Keratinocyte (primary cell): Measurements from ENCODE around the gene MAB21L3. TPM values are rescaled to one million over a fixed set of nuclear protein-coding genes. Genes with fewer than 3 reads are reported as not detected.
A peak's percentile ranks its signal among the peaks of the same experiment; 100 is the strongest.

Experiments
- DNase-seq: peaks from one replicate; pipeline ENCODE4 v3.0.0-alpha.2; 2011; ENCODE audit warnings: low read depth, missing footprints, low spot score
- FAIRE-seq: peaks from 2 replicates; lab custom pipeline; 2011; peaks lifted over from hg19 to GRCh38; lab: Jason Lieb, UNC
- H2AFZ ChIP-seq: 2 replicates; pipeline ENCODE4 v1.6.0; 2012; ENCODE audit warnings: low read length, control low read depth, inconsistent platforms; ENCODE audit not compliant: control insufficient read depth
- H3K27ac ChIP-seq: 2 replicates; pipeline ENCODE4 v1.5.1; 2011; ENCODE audit warnings: low read length; ENCODE audit not compliant: control insufficient read depth, insufficient read depth
- H3K27me3 ChIP-seq: 3 replicates; pipeline ENCODE4 v1.6.0; 2011; ENCODE audit warnings: low read length; ENCODE audit not compliant: control insufficient read depth, insufficient read depth; ENCODE audit errors: extremely low read depth
- H3K36me3 ChIP-seq, 2 experiments: 2 replicates in 1 of 2; 3 replicates in 1 of 2; pipeline ENCODE4 v1.5.1; 2011; ENCODE audit warnings: low read length in 2 of 2, mild to moderate bottlenecking in 1 of 2; ENCODE audit not compliant: control insufficient read depth in 2 of 2, insufficient read depth in 2 of 2; ENCODE audit errors: extremely low read depth in 1 of 2
- H3K4me1 ChIP-seq: 3 replicates; pipeline ENCODE4 v1.5.1; 2011; ENCODE audit warnings: low read length; ENCODE audit not compliant: control insufficient read depth, insufficient read depth; ENCODE audit errors: extremely low read depth
- H3K4me2 ChIP-seq: 3 replicates; pipeline ENCODE4 v1.6.0; 2011; ENCODE audit warnings: low read depth, low read length; ENCODE audit not compliant: control insufficient read depth, insufficient read depth; ENCODE audit errors: extremely low read depth
- H3K4me3 ChIP-seq, 3 experiments: fragments of 200-600 bp in 1 of 3; sonication (generic) in 1 of 3; 2 replicates in 2 of 3; 3 replicates in 1 of 3; pipeline ENCODE4 v1.5.1; 2011 to 2016; ENCODE audit warnings: low read length in 3 of 3, mild to moderate bottlenecking in 3 of 3, control low read depth in 2 of 3, inconsistent platforms in 1 of 3, low read depth in 1 of 3, mixed read lengths in 1 of 3, mixed run types in 1 of 3, moderate library complexity in 1 of 3; ENCODE audit not compliant: control insufficient read depth in 2 of 3, insufficient read depth in 2 of 3; ENCODE audit errors: extremely low read depth in 1 of 3
- H3K79me2 ChIP-seq: 2 replicates; pipeline ENCODE4 v1.6.0; 2012; ENCODE audit warnings: low read length; ENCODE audit not compliant: control insufficient read depth, insufficient read depth
- H3K9ac ChIP-seq: 3 replicates; pipeline ENCODE4 v1.6.0; 2011; ENCODE audit warnings: low read length; ENCODE audit not compliant: control insufficient read depth, insufficient read depth; ENCODE audit errors: extremely low read depth
- H3K9me1 ChIP-seq: 3 replicates; pipeline ENCODE4 v1.6.0; 2011; ENCODE audit warnings: low read length; ENCODE audit not compliant: control insufficient read depth, insufficient read depth; ENCODE audit errors: extremely low read depth
- H3K9me3 ChIP-seq: 2 replicates; pipeline ENCODE4 v1.5.1; 2012; ENCODE audit warnings: low read depth, low read length; ENCODE audit not compliant: control insufficient read depth
- H4K20me1 ChIP-seq: 3 replicates; pipeline ENCODE4 v1.6.0; 2011; ENCODE audit warnings: low read length; ENCODE audit not compliant: control insufficient read depth, insufficient read depth; ENCODE audit errors: extremely low read depth
- EZH2 ChIP-seq: IDR thresholded peaks from one replicate; pipeline ENCODE4 v1.6.1; 2012; ENCODE audit warnings: inconsistent platforms, mild to moderate bottlenecking, low read length, moderate library complexity
- dilution Hi-C: fragments of 300-500 bp; cut with MboI; formaldehyde crosslinking; loops from one replicate; pipeline ENCODE4 v1.7.0; 2020; ENCODE audit warnings: low sequenced_read_pairs; ENCODE audit not compliant: extremely low pct_ligation_motif_present
- polyA plus RNA-seq, 5 experiments: library from polyadenylated mRNA; depleted of rRNA in 3 of 5; stranded (reverse) in 3 of 5; stranded (forward) in 1 of 5; unstranded in 1 of 5; fragments of >200 nt; gene quantifications; 1 replicate in 1 of 5; 2 replicates in 3 of 5; 3 replicates in 1 of 5; pipeline versions ENCODE4 v1.2.1 to v1.2.3, GENCODE V29; 2011 to 2012; ENCODE audit warnings: missing spikeins in 2 of 5, low read depth in 1 of 5, low replicate concordance in 1 of 5
- TF ChIP-seq, protein P1 (sequence below), 3 experiments: IDR thresholded peaks in 1 of 3; conservative IDR thresholded peaks in 1 of 3; optimal IDR thresholded peaks in 1 of 3; 2 replicates in 2 of 3; 3 replicates in 1 of 3; pipeline versions ENCODE3 to v1.5.1; 2011; ENCODE audit warnings: low read length in 3 of 3, mild to moderate bottlenecking in 3 of 3, moderate library complexity in 2 of 3, control low read depth in 1 of 3, inconsistent platforms in 1 of 3; ENCODE audit not compliant: insufficient read depth in 2 of 3; ENCODE audit errors: extremely low read depth in 1 of 3

The MAB21L3 gene
- polyA plus RNA-seq, 1 donor (not counting 4 experiments of a cell fraction or from before 2014, with no cell fraction given), result 0.29 TPM

DNA sequence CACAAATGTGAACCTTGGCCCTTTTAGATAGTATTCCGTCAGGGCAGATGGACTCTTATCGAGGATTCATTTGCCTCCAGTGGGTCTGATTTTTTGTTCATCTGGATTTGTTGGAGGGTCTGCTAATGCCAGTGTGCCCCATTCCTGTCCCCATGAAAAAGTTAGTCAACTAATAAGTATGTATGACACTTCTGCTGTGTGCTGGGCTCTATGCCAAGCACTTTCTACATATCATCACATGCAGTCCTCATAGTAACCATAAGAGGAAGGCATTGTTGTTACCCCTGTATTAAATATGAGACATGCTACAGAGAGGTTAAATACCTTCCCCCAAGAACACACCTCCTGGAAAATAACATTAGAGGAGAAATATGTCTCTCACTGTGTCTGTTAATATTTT lies 46.6 kb upstream of the MAB21L3 start:
- no peak for DNase-seq
- no peaks in the 10 kb centered on the region for H3K27me3 ChIP-seq
- H3K9me3 ChIP-seq, result no peaks in the 10 kb centered on the region
- H3K9ac ChIP-seq, result no peak overlapping the region
- peaks cover 12% of the 10 kb centered on the region for H3K4me1 ChIP-seq
- no peak overlapping the region for H2AFZ ChIP-seq
- no peak overlapping the region for H3K4me3 ChIP-seq
- H3K27ac ChIP-seq, result no peak overlapping the region
- dilution Hi-C loops, result no loop called here
- H3K4me2 ChIP-seq, result no peak overlapping the region
- peaks cover 21 to 55% of the 10 kb centered on the region in 2 experiments for H3K36me3 ChIP-seq
- no peaks in the 10 kb centered on the region for H3K79me2 ChIP-seq
- no peaks in the 10 kb centered on the region for H3K9me1 ChIP-seq
- no peak for TF ChIP-seq EZH2
- TF ChIP-seq, protein P1, sequence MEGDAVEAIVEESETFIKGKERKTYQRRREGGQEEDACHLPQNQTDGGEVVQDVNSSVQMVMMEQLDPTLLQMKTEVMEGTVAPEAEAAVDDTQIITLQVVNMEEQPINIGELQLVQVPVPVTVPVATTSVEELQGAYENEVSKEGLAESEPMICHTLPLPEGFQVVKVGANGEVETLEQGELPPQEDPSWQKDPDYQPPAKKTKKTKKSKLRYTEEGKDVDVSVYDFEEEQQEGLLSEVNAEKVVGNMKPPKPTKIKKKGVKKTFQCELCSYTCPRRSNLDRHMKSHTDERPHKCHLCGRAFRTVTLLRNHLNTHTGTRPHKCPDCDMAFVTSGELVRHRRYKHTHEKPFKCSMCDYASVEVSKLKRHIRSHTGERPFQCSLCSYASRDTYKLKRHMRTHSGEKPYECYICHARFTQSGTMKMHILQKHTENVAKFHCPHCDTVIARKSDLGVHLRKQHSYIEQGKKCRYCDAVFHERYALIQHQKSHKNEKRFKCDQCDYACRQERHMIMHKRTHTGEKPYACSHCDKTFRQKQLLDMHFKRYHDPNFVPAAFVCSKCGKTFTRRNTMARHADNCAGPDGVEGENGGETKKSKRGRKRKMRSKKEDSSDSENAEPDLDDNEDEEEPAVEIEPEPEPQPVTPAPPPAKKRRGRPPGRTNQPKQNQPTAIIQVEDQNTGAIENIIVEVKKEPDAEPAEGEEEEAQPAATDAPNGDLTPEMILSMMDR (optimal IDR thresholded peaks at IDR 0.05 in 1 of 3, IDR thresholded peaks at IDR 0.05 in 1 of 3, conservative IDR thresholded peaks at IDR 0.05 in 1 of 3; ENCODE audit: extremely low read depth in 1 of 3, insufficient read depth in 2 of 3, low read length in 3 of 3), result no peak
- FAIRE-seq, result no peak
- H4K20me1 ChIP-seq, result no peaks in the 10 kb centered on the region

DNA sequence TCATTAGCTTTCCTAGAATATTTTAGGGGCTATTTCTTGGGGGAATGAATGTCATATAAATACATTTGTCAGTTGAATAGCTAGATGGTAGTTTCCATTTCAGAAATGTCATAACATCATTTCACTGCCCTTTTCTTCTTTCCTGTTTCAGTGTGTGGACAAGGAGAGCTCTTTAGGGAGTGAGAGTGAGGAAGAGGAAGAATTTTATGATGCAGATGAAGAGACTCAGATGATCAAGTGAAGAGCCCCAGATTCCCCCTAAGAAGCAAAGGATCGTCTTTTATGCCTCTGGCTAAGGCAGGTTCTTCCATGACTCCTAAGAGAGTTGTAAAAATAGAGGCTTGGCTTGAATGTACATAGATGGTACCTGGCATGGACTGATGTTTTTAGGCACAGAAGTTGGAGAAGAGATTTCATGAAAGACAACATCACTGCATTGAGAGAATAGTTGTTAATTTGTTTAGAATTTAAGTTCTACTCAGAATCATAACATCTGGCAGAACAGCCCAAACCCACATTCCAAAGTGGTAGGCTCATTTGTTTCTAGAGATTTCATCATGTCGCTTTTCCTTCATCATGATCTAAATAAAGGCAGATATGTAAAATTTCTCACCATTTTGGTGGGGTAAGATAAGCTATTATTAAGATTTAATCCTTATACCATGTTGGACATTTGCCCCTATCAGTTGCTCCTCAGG lies 44.2 kb upstream of the MAB21L3 start:
- Histone ChIP-seq H3K4me1 (peaks cover 12% of the 10 kb centered on the region), H3K9me3 (no peaks in the 10 kb centered on the region), H3K27me3 (no peaks in the 10 kb centered on the region), H4K20me1 (no peaks in the 10 kb centered on the region), H3K9me1 (no peaks in the 10 kb centered on the region), H3K9ac (peak overlapping the region; percentile 45), H3K27ac (peak overlapping the region; percentile 90), H3K36me3 (peaks cover 22 to 61% of the 10 kb centered on the region in 2 experiments), H3K79me2 (no peaks in the 10 kb centered on the region), H2AFZ (no peak overlapping the region), H3K4me3 (no peak overlapping the region), H3K4me2 (peak overlapping the region; percentile 25)
- dilution Hi-C loops, result no loop called here
- TF ChIP-seq, protein P1 (optimal IDR thresholded peaks at IDR 0.05 in 1 of 3, IDR thresholded peaks at IDR 0.05 in 1 of 3, conservative IDR thresholded peaks at IDR 0.05 in 1 of 3; ENCODE audit: extremely low read depth in 1 of 3, insufficient read depth in 2 of 3, low read length in 3 of 3), result no peak
- TF ChIP-seq EZH2, result no peak
- no peak for DNase-seq
- FAIRE-seq, result no peak
